NB4 (cell line): ENCODE measurements around the gene NUDT1.

ENCODE experiments used
- DNase-seq: peaks from one replicate; pipeline ENCODE4 v3.0.0; 2010; ENCODE audit warnings: low read depth
- H3K4me3 ChIP-seq: one replicate; pipeline ENCODE4 v1.5.1; 2011; ENCODE audit warnings: mild to moderate bottlenecking, low read depth, low read length, moderate library complexity
- MYC ChIP-seq: IDR thresholded peaks from 2 replicates; pipeline ENCODE4 v1.6.1; 2011; ENCODE audit warnings: low read depth, low read length
- POLR2A ChIP-seq: IDR thresholded peaks from 2 replicates; pipeline ENCODE4 v1.6.1; 2011; ENCODE audit warnings: mild to moderate bottlenecking; ENCODE audit not compliant: insufficient read length; ENCODE audit errors: extremely low read depth
- TF ChIP-seq, protein P1 (sequence below): IDR thresholded peaks from 2 replicates; pipeline ENCODE4 v1.6.1; 2011; ENCODE audit warnings: low read depth, low read length
- TF ChIP-seq, protein P2 (sequence below): IDR thresholded peaks from one replicate; pipeline ENCODE4 v1.5.1; 2012; ENCODE audit warnings: low read depth, low read length

Gene NUDT1

DNA sequence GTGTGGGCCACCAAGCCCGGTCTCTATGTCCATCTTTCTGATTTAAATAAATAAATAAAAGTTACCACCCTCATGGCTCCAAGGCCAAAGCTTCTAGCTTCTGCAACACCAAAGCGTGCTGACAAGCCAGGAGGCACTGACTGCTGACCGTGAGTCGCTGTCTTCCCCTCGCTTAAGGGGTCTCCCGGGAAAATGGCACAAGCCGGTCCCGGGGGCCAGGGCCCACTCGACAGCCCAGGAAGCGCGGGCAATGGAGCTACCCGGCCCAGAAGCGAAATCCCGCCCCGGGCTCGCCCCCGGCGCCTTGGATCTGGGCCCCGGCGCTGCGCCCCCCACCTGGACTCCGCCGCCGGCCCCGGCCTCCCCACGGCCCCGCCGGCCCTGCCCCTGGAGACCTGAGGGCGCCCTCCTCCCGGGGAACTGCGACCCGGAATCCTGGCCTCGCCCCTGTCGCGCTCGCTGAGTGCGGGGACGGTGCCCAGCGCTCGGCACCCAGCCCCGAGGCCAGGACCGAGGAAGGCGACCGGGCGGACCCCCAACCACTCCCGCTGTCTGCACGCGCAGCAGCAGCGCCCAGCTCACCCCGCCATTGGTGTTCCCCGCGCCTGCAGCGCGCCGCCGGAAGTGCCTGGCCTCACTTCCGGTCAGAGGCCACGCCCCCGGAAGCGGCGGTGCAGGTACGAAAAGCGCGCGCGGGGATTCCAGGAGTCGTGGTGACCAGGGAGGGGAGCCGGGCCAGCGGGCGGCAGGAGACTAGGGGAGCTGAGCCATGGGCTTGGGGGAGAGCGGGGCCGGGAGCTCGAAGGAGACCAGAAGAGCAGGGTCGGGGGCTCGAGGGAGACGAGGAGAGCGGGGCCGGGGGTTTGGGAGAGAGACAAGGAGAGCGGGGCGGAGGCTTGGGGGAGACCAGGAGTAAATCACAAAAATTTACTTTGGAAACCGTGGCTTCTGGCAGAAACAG is at the start of gene NUDT1, which contains the start of gene MRM2:
Gene NUDT1, plus strand, starts transcription at position 647 of the 961 bp plus-strand sequence. CDS start 2,349 bp downstream, outside the sequence.
Gene MRM2, minus strand, starts transcription at position 626 of the 961 bp plus-strand sequence. Its CDS starts 36 bp downstream, at position 590.
- DNase-seq, result peak; percentile 89
- peak within 1 kb of the TSS; percentile 92 for H3K4me3 ChIP-seq
- TF ChIP-seq MYC, result peak; percentile 93
- TF ChIP-seq, protein P1, sequence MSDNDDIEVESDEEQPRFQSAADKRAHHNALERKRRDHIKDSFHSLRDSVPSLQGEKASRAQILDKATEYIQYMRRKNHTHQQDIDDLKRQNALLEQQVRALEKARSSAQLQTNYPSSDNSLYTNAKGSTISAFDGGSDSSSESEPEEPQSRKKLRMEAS, result peak; percentile 81
- TF ChIP-seq, protein P2, sequence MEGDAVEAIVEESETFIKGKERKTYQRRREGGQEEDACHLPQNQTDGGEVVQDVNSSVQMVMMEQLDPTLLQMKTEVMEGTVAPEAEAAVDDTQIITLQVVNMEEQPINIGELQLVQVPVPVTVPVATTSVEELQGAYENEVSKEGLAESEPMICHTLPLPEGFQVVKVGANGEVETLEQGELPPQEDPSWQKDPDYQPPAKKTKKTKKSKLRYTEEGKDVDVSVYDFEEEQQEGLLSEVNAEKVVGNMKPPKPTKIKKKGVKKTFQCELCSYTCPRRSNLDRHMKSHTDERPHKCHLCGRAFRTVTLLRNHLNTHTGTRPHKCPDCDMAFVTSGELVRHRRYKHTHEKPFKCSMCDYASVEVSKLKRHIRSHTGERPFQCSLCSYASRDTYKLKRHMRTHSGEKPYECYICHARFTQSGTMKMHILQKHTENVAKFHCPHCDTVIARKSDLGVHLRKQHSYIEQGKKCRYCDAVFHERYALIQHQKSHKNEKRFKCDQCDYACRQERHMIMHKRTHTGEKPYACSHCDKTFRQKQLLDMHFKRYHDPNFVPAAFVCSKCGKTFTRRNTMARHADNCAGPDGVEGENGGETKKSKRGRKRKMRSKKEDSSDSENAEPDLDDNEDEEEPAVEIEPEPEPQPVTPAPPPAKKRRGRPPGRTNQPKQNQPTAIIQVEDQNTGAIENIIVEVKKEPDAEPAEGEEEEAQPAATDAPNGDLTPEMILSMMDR, result no peak
- TF ChIP-seq POLR2A, result peak; percentile 96

DNA sequence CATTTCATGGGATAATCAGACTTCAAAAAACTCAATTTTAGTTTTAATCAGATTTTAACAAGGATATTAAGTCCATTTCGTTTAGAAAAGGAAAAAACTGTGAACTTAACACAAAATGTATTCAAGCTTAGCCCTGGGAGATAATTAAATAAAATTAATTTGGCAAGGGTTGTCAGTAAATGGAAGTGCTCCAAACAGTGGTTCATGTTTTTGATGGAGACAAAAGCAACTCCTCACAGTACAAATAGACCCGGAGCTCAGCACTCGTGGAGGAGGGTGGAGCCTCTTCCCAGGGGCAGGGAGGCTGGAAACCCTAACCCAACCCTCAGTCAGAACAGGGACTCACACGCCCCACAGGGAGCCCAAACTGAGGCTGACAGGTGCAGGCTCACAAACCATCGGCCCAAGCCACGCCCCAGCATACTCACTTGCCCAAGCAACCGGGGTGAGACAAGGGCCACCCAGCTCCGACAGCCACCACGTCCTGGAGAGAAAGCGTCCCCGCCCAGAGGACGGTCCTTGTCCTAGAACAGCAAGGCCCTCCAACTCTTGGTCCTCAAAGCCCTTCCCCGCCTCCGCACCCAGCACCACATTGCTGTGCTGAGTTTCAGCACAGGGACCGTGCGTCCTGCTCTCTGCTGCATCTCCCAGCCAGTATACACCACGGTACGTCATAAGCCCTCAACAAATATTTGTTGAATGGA is 49.0 kb upstream of the NUDT1 start:
- no peak for DNase-seq
- TF ChIP-seq MYC, result no peak
- no peak overlapping the region for H3K4me3 ChIP-seq

DNA sequence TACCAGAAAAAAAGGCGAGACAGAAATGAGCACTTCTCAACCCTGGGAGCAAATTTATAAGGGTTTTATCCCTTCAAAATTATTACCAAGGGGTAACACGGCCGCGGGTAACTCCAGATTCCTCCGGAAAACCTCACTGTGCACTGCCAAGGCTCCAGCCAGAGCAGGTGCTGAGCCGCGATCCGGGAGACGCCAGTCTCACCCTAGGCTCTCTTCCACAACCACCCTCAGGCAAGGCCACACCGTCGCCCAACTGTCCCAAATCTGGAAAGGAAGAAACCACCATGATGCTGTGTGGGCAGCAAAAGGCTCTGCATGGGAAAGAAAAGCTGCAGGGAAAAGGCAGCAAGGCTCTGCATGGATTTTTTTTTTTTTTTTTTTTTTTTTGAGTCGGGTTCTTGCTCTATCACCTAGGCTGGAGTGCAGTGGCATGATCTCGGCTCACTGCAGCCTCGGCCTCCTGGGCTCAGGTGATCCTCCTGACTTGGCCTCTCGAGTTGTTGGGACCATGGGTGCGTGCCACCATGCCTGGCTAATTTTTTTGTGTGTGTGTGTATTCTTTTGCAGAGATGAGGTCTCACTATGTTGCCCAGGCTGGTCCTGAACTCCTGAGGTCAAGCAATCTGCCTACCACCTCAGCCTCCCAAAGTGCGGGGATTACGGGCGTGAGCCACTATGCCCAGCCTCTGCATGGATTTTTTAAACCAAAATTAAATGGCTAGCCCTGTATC is 48.3 kb upstream of the NUDT1 start:
- no peak for DNase-seq
- TF ChIP-seq, protein P2, result no peak
- TF ChIP-seq POLR2A (no peak), MYC (no peak)
- TF ChIP-seq, protein P1, result no peak

DNA sequence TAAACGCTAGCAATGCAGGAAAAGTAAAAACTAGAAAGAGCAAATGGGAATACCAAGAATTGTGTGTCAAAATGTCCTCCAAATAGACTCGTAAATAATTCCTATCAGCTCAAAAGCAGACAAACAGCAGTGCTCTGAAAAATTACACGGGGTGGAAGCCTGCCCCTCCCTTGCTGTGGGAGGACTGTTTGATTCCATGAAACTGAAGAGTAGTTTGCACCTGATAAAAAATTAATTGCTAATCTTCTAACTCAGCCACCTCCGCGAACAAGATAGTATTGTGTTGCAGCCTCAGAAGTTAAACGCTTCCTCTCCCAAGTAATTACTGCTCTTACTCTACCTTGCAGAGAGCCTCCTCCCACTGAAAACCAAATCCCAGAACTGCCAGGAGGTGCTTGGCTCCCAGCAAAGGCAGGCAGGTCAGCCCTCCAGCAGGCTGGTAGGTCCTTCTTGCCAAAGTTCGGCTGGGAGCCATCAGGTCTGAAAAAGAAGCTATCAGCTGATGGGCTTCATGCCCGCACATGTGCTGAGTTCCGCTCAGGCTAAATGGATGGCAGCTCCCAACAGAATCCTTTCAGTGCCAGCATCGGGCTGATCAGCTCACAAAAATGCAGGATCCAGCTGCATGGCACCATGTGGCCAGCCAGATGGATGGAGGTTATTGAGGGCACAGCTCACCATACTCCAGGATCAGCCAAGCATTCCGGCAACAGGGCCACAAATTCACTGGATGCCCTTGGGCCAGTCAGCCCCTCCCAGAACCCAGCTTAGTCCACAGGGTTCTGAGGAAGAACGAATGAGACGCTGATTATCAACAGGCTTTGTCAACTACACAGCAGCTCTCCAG is 46.4 kb upstream of the NUDT1 start:
- TF ChIP-seq, protein P1, result no peak
- TF ChIP-seq MYC (no peak), POLR2A (no peak)
- TF ChIP-seq, protein P2, result no peak
- no peak overlapping the region for H3K4me3 ChIP-seq
- no peak for DNase-seq

More for the DNA sequence above, 48.3 kb upstream of the NUDT1 start:
- H3K4me3 ChIP-seq, result no peak overlapping the region

DNA sequence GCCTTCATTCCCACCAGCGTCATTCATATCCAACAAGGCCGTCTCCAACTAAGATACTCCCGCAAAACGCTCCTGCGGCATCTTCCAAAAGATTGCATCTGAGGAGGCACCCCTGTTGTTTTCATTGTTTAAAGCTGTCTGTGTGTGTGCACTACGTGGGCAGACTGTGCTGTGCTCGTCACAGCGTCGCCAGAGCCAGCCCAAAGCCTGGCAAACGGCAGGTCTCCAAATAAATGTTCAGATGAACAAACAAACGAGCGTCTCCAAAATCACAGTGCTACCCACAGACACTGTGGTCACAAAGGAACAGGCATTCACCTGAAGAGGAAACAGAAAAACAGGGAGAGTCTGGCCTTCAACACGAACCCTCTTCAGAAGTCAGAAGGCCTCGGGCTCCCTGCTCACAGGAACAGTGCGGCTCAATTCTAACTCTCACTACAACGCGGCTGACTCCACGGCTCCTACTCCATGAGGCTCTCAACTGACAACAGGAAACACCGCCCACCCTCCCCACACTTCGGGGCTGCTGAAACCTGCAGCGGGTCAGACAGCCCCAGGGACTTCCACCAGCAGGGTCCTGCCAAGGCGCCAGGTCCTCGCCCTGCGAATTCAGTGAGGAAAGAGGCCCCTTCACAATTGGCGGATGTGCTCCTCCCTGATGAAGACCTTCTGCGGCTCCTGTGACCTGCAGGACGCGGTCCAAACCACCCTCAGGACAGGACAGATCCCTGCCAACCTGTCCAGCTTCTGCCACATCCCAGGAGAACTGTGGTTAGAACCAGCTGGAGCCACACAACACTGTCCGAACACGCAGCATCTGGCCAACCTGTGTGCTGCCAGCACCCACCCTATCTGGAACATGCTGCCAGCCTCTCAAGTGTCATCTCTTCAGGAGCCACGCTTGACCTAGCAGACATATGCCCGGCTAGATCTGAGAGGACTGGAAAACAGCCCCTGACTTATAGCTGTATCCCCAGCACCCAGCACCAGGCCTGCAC is 45.3 kb upstream of the NUDT1 start:
- DNase-seq, result no peak
- TF ChIP-seq, protein P2, result no peak
- TF ChIP-seq POLR2A, result no peak
- no peak for TF ChIP-seq MYC
- TF ChIP-seq, protein P1, result no peak
- no peak overlapping the region for H3K4me3 ChIP-seq
